ENCODE results near the gene MXRA7.
A peak's percentile ranks its signal among the peaks of the same experiment; 100 is the strongest.

MXRA7 gene

GRCh38 chr17:76702076-76702475 is 8.7 kb downstream of the MXRA7 start:
- peaks cover 36% of the 10 kb centered on the region for H3K4me1 ChIP-seq (ENCODE audit: control insufficient read depth, insufficient read depth, low read length)
- TF ChIP-seq ZNF621 (tag by site-specific recombination; IDR thresholded peaks at IDR 0.05) (no peak), HOXC10 (CRISPR knock-in tag; IDR thresholded peaks at IDR 0.05) (no peak), PRDM4 (tag by site-specific recombination; IDR thresholded peaks at IDR 0.05) (no peak), ZNF768 (tag by site-specific recombination; IDR thresholded peaks at IDR 0.05) (no peak), ZSCAN16 (tag by site-specific recombination; IDR thresholded peaks at IDR 0.05) (no peak), ZNF426 (tag by site-specific recombination; IDR thresholded peaks at IDR 0.05) (no peak)
- no peaks in the 10 kb centered on the region for H3K9me3 ChIP-seq (ENCODE audit: control insufficient read depth, insufficient read depth, low read depth, low read length)
- ChIA-PET CTCF (interaction anchor here (0.7 to 5.1 kb wide), 7 partner anchors 10 to 108 kb away, joined by 3 to 38 read pairs (median 7); no protein-coding TSS in a partner anchor), POLR2A (interaction anchor here (1.1 to 1.8 kb wide), 5 partner anchors 8 to 26 kb away, joined by 3 to 9 read pairs (median 4); partner anchors contain the start of genes JMJD6 and METTL23)
- H3K27ac ChIP-seq (ENCODE audit: extremely low read depth, low read depth, low read length), result no peak overlapping the region
- H3K4me3 ChIP-seq (ENCODE audit: low read depth, low read length), result no peak overlapping the region
- H3K36me3 ChIP-seq (ENCODE audit: control insufficient read depth in 2 of 2, insufficient read depth in 1 of 2, low read length in 2 of 2), result peaks cover 0 to 12% of the 10 kb centered on the region in 2 experiments; a peak in 2 of 3 replicates

- ChIA-PET POLR2A (interaction anchor here (0.8 to 1.8 kb wide), 9 partner anchors 8 to 37 kb away, joined by 3 to 9 read pairs (median 4); partner anchors contain the start of genes JMJD6, METTL23 and MFSD11), CTCF (interaction anchor here (0.6 to 5.1 kb wide), 8 partner anchors 10 to 281 kb away, joined by 3 to 38 read pairs (median 4); no protein-coding TSS in a partner anchor)
- TF ChIP-seq WT1 (tag by site-specific recombination; IDR thresholded peaks at IDR 0.05) (0 out of 2 replicates have a peak, but pooled peaks have one; percentile 13), ZNF600 (tag by site-specific recombination; IDR thresholded peaks at IDR 0.05) (peak; percentile 74; the same call in 1 of the 2 replicates), ZNF621 (tag by site-specific recombination; IDR thresholded peaks at IDR 0.05) (no peak), ZNF391 (tag by site-specific recombination; IDR thresholded peaks at IDR 0.05; ENCODE audit: borderline replicate concordance, low read depth) (no peak), ZNF133 (tag by site-specific recombination; IDR thresholded peaks at IDR 0.05) (peak; percentile 1; the same call in 1 of the 2 replicates), ZNF324 (tag by site-specific recombination; IDR thresholded peaks at IDR 0.05) (no peak), ZNF184 (tag by site-specific recombination; IDR thresholded peaks at IDR 0.05) (no peak), EGR2 (tag by site-specific recombination; IDR thresholded peaks at IDR 0.05; ENCODE audit: low read depth) (peak; percentile 8; the same call in 1 of the 2 replicates)
- Histone ChIP-seq H3K4me1 (ENCODE audit: control insufficient read depth, insufficient read depth, low read length) (peaks cover 40% of the 10 kb centered on the region), H3K27ac (ENCODE audit: extremely low read depth, low read depth, low read length) (peak overlapping the region; percentile 56), H3K4me3 (ENCODE audit: low read depth, low read length) (peak overlapping the region; percentile 25; the same call in 1 of the 2 replicates), H3K36me3 (ENCODE audit: control insufficient read depth in 2 of 2, insufficient read depth in 1 of 2, low read length in 2 of 2) (peaks cover under 1 to 8% of the 10 kb centered on the region in 2 experiments; a peak in 2 of 3 replicates), H3K9me3 (ENCODE audit: control insufficient read depth, insufficient read depth, low read depth, low read length) (no peaks in the 10 kb centered on the region)
Observed at GRCh38 chr17:76701471-76701967, 9.2 kb downstream of the MXRA7 start.

GRCh38 chr17:76700617-76701470 is 9.9 kb downstream of the MXRA7 start:
- Histone ChIP-seq H3K27ac (ENCODE audit: extremely low read depth, low read depth, low read length) (peak overlapping the region; percentile 56), H3K4me1 (ENCODE audit: control insufficient read depth, insufficient read depth, low read length) (peaks cover 40% of the 10 kb centered on the region), H3K4me3 (ENCODE audit: low read depth, low read length) (peak overlapping the region; percentile 25), H3K36me3 (ENCODE audit: control insufficient read depth in 2 of 2, insufficient read depth in 1 of 2, low read length in 2 of 2) (peaks cover 5 to 6% of the 10 kb centered on the region in 2 experiments; a peak in 2 of 3 replicates), H3K9me3 (ENCODE audit: control insufficient read depth, insufficient read depth, low read depth, low read length) (no peaks in the 10 kb centered on the region)
- ChIA-PET CTCF (interaction anchor here (0.6 to 5.1 kb wide), 6 partner anchors 11 to 828 kb away, joined by 3 to 38 read pairs (median 6); no protein-coding TSS in a partner anchor), POLR2A (interaction anchor here (0.8 to 1.8 kb wide), 10 partner anchors 9 to 116 kb away, joined by 3 to 9 read pairs (median 4); partner anchors contain the start of genes JMJD6, METTL23 and MFSD11)
- no peak for TF ChIP-seq ZSCAN5A (tag by site-specific recombination; IDR thresholded peaks at IDR 0.05)
- TF ChIP-seq ZNF248 (tag by site-specific recombination; IDR thresholded peaks at IDR 0.05), result no peak
- TF ChIP-seq HIC1 (tag by site-specific recombination; IDR thresholded peaks at IDR 0.05), result peak; percentile 77
- TF ChIP-seq ZNF792 (tag by site-specific recombination; IDR thresholded peaks at IDR 0.05), result peak; percentile 97
- no peak for TF ChIP-seq PRDM6 (tag by site-specific recombination; IDR thresholded peaks at IDR 0.05)
- no peak for TF ChIP-seq ZNF404 (tag by site-specific recombination; IDR thresholded peaks at IDR 0.05)
- no peak for TF ChIP-seq ZNF221 (tag by site-specific recombination; IDR thresholded peaks at IDR 0.05; ENCODE audit: borderline replicate concordance)
- TF ChIP-seq ZNF37A (tag by site-specific recombination; IDR thresholded peaks at IDR 0.05), result no peak

Measured in HEK293 (cell line).